Hematopoietic multipotent progenitor cell treated with erythropoietin and hydrocortisone succinate and interleukin-3 and kit ligand, for 17 days (in vitro differentiated cells): ENCODE results near the gene HDAC1.
A peak's percentile ranks its signal among the peaks of the same experiment; 100 is the strongest.
"Not testable (repeated sequence)": the region's sequence is repeated elsewhere in the genome, so short reads cannot be mapped to it uniquely, and the experiment has no call there.

Experiments
- DNase-seq: peaks from one replicate; pipeline ENCODE4 v3.0.0-alpha.2; 2015; ENCODE audit warnings: low spot score

HDAC1 gene

DNA sequence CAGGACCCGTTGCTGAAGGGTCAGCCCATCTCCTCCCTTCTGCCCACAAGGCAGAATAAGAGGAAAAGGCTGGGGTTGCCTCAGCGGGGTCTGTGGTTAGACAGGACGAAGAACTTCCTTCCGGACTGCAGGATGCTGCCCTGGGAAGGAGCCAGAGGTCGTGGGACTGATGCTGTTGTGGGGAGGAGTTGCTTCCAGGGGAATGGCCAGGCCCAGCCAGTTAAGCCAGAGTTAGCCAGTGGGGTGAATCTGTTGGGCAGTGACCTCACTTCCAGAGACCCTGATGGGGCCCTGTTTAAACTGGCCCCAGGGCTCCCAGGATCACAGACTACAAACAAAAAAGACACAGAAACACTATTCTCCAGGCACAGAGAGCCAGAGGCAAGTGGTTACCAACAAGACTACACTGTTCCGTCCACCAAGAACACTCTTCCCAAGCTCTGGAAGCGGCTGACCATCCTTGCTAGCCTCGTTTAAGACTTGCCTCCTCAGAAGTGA lies 57.4 kb downstream of the HDAC1 start:
- no peak for DNase-seq

DNA sequence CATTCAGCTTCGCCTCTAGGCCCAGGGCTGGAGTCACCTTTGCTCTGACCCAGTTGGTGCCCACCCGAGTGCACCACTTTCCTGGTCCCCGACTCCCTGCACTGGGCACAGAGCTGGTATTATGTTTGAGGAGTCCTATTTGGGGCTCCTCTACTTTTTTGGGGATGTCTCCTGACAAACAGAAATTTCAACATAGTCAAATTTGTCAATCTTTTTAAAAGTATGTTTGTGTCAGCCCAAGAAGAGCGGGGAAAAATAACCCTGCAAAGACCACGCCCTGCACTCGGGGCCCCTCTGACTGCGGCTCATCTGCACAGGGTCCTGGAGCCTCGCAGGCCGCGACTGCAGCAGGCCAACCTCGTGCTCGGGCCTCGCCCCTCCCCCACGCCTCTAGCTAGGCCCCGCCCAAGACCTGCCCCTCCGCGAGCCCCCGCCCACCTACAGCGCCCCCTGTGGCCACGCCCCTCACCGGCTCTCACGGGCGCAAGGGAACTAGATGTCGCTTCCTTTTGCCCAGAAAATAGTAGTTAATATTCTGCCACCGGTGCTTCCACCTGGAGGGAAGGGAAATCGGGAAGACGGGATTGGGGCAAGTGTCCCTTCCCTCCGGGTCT lies 59.0 kb downstream of the HDAC1 start:
- peak; percentile 80 for DNase-seq

DNA sequence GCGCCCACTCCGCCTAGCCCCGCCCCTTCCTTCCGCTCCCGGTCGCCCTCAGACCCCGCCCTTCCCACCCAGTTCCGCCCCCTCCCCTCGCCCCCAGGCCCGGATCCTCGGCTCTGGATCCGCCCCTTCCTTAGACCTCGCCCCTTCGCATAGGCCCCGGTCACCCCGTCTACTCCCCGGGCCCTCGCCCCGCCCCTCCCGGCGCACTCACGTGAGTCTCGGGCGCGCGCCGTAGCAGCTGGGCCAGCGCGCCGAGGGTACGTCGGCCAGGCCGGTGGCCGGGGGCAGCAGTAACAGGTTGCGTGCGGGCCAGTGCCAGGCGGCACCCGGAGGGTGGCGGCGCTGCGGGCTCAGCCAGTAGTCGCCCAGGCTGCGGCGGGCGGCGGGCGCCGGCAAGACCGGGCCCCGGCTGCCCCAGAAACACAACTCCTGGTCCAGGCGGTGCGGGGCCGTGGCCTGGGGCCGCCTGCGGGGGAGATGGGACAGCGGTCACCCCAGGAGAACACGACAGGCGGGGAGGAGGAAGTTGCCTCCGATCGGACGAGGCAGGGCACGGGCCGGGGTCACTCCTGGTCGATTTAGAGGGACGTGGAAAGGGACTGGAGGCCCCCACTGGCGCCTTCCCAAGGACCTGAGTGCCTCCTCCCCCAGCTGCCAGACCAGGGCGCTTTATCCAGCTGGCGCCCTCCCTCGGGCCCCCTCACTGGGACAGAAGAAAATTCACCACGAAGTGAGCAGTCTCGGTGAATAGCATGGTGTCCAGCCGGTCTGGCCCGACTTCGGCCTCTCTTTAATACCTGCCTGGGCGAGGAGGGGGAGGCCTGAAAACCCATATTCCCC lies 59.7 kb downstream of the HDAC1 start:
- DNase-seq: peak; percentile 83

DNA sequence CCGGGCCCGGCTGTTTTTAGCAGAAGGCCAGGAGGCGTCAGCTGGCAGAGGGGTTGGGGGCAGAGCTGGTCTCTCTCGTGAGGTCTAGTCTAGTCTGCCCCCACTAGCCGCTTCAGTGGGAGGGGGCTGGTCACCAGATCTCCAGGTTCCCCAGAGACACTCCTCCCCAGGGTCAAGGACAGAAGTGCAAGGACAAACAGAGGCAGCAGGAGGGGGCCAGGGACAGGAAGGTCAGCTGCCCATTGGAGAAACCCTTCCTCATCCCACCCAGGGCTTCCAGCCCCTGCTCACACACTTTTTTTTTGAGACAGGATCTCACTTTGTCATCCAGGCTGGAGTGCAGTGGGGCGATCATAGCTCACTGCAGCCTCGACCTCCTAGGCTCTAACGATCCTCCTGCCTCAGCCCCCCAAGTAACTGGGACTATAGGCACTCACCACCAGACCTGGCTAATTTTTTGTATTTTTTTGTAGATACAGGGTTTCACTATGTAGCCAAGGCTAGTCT lies 60.4 kb downstream of the HDAC1 start:
- DNase-seq: no peak

DNA sequence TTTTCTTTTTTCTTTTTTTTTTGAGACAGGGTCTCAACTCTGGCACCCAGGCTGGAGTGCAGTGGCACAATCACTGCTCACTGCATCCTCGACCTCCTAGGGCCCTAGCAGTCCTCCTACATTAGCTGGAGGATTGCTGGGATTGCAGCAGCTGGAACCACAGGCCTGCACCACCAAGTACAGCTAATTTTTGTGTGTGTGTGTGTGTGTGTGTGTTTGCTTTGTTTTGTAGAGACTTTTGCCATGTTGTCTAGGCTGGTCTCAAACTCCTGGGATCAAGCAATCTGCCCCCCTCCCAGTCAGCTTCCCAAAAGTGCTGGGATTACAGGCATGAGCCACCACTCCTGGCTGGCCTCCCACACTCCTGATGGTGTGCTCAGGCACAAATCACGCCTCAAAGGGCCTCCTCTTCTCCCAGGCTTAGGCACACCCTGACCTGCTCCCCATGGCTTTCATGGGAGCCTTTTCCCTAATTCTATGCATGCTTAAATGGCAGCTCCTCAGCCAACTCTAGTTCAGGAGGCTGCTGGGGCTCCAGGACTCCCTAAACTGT lies 61.0 kb downstream of the HDAC1 start:
- no peak for DNase-seq

DNA sequence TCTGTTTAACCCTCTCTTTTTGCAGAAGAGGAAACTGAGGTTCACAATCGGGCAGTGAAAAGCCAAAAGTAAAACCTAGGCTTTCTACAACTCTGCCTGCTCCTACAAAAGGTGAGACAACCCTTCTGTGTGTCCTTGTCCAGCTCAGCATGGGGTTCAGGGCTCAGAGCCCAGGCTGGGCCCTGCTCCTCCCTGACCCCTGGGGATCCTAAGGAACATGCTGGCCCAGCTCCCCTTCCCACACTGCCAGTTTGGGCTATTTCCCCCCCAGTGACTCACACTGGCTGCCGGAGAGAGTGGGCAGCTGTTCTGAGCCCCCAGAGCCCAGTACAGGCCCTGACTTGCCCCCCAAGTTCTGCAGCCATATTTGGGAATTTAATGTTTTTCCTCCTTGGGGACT lies 61.5 kb downstream of the HDAC1 start:
- DNase-seq: no peak

DNA sequence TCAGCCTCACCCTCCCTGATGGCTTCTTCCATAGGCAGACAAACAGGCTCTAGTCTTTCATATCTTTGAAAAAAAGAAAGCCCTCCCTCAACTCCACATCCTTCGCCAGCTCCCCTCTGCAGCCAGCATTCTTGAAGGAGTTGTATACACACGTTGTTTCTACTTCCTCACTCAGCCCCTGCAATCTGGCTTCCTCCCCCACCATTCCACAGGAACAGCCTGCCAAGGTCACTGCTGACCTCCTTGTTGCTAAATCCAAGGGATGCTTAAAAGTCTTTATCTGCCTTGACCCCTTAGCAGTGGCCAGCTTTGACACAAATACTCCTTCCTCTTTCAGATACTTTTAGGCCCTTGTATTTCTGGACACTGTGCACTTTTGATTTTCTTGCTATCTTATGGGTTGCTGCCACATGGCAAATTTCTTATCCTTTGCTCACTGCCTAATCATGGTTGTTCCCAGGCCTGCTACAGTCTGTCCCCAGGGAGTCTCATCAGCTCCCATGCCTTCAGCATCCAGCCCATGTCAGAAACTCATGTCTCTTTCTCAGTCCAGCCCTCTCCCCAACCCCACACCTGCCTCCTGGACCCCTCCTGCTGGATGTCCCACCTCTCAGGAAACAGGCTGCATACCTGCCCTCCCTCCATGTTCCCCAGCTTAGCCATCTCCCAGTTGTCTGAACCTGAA lies 62.1 kb downstream of the HDAC1 start:
- no peak for DNase-seq

DNA sequence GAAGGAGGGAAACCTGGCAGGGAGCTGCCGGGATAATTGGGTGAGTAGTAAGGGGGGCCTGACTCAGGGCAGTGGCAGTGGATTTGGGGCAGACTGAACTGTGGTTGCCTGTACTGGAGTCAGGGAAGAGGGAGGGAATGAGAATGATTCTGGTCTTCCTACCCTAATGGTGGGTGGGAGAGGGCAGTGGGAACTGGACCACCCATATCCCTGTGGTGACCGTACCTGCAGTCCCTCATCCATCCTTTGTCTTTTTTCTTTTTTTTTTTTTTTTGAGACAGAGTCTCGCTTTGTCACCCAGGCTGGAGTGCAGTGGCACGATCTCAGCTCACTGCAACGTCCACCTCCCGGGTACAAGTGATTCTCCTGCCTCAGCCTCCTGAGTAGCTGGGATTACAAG lies 63.9 kb downstream of the HDAC1 start:
- not testable (repeated sequence) for DNase-seq

DNA sequence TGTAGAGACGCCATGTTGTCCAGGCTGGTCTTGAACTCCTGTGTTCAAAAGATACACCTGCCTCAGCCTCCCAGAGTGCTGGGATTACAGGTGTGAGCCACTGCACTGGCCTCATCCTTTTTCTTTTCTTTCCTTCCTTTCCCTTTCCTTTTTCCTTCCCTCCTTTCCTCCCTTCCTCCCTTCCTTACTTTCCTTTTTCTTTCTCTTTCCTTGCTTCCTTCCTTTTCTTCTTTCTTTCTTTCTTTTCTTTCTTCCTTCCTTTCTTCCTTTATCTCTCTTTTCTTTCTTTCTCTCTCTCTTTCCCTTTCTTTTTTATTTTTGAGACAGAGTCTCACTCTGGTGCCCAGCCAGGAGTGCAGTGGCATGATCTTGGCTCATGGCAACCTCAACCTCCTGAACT lies 64.6 kb downstream of the HDAC1 start:
- DNase-seq: no peak

DNA sequence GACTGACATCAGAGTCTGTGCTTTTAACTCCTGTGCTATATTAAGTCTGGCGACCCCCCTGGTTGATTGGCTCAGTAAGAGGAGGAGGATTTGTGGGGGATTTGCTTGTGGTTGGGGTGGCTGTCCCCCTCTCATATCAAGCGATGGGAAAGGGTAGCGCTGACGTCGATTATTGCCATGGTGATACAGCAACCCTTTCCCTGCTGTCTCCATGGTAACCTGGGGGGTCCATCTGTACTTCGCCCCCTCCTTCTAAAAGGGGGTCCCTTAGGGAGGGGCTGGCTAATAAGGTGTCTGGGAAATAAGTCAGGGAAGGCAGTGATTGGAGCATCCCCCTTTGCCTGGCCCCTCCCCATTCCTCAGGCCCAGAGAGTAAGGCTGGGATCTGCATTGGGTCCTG lies 65.7 kb downstream of the HDAC1 start:
- DNase-seq: no peak

DNA sequence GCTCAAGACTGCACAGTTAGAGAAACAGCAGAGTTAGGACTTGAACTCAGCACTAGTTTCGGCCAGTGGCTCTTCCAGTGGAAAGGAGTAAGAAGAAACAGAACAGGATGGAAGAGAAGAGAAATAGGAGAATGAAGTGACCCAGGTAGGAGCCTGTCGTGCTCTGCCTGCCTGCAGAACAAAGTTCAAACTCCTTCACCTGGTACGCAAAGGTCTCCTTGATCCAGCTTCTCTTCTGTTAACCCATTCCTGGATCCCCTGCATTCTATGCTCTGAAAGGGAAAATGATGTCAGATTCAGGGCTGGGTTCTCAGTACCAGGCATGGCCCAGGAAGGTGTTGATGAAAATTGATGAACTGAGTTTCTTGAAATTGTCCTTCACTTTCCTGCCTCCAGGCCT lies 66.6 kb downstream of the HDAC1 start:
- DNase-seq: no peak

DNA sequence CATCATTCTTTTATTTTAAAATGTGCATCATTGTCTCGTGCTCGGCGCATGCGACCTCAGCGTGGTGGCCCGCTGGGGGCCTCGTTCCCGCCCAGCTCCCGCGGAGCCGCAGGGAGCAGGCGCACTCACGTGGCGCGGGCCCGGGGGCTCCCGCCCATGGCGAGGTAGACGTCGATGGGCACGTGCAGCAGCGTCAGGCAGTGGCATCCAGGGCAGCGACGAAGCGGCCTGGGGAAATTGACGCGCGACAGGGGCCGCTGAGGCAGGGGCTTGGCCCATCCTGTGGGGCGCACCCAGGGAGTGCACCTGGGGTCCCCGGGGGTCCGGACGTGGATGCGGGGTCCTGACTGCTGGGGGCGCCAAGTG lies 69.4 kb downstream of the HDAC1 start:
- DNase-seq: no peak

DNA sequence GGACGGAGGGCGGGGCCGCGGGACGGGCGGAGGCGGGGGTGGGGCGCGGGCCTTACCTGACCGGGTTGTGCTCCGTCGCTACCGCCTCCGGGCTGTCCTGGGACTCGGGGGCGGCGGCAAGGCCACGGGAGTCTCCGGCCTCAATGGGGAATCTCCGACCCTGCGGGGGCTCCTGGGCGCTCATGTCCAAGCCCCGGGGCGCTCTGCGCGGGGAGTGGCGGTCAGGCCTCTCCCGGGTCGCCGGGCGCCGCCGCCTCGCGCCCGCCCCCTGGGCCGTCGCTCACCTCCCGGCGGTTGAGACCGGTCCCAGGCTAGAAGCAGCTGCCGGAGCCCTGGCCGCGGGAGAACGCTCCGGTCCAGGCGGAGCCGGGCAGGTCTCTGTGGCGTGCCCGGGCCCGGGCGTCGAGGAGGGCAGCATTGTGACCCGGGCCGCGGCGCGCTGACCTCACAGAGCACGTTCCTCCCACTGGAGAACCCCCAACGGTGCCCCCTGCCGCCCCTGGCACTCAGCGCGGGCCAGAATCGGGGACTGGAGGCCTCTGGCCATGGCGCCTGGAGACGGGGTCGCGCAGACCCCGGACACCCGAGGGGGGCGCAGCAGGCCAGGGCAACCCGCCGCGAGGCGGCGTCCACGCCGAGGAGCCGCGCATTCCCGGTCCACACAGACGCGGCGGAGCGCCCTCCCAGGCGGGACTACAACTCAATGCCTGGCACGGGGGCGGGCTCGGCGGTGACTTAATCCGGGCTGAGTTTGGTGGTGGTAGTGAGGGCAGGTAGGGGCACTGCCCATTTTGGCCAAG lies 70.0 kb downstream of the HDAC1 start:
- DNase-seq: no peak

DNA sequence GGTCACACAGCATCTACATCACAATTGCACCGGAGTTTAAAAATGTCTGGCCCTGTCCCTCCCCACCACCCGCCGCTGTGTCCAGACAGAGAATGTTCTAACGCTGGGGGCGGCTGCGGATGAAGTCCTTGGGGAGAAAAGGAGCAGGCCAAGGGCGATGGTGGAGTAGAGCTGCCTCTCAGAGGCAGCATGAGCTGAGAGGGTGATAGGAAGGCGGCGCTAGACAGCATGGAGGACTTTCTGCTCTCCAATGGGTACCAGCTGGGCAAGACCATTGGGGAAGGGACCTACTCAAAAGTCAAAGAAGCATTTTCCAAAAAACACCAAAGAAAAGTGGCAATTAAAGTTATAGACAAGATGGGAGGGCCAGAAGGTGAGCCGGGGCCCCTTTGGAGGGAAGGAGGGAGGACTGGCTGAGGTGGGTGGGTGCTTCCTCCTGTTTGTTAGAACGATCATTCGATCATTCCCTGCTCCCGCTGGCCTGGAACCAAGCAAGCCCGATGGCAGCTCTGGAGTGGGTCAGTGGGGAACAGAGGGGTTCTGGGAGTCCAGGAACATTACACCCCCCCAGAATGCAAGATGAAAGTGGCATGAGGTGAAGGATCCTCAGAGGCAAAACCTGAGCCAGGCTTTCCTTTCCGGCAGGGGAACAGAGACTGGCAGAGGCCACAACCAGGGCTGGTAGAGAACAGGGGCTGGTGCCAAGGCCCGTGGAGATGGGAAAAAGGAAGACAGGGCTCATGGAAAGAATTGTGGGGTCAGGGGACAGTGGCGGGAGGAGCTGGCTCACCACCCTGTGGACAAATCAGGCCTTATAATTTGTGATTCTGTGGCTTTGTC lies 70.8 kb downstream of the HDAC1 start, which contains the start of the genes FAM229A and TSSK3:
Gene FAM229A (minus strand): TSS at position 12 of the 840 bp plus-strand sequence. CDS start 394 bp downstream, outside the sequence.
Gene TSSK3 (plus strand): TSS at position 66 of the 840 bp plus-strand sequence. CDS start 163 bp downstream, at position 229.
- no peak for DNase-seq

DNA sequence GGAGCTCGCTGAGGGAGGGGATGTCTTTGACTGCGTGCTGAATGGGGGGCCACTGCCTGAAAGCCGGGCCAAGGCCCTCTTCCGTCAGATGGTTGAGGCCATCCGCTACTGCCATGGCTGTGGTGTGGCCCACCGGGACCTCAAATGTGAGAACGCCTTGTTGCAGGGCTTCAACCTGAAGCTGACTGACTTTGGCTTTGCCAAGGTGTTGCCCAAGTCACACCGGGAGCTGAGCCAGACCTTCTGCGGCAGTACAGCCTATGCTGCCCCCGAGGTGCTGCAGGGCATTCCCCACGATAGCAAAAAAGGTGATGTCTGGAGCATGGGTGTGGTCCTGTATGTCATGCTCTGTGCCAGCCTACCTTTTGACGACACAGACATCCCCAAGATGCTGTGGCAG lies 71.8 kb downstream of the HDAC1 start:
- no peak for DNase-seq

DNA sequence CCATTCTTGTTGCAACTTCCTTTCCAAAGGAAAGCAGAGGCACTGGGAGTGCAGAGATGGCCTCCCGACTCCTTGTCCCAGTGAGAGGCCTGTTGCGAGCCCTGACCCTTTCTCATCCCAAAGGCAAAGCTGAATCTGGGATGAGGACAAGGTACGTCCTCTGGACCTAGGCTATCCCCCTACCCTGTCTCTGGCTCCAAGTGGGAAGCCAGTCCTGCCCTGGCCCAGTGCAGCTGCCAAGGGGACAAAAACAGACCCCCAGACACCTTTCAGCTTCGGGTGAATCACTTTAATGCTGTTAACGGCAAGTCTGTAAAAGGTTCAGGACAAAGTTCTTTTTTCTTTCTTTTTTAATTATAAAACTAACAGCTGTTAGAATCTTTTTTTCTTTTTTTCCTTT lies 73.0 kb downstream of the HDAC1 start:
- no peak for DNase-seq

DNA sequence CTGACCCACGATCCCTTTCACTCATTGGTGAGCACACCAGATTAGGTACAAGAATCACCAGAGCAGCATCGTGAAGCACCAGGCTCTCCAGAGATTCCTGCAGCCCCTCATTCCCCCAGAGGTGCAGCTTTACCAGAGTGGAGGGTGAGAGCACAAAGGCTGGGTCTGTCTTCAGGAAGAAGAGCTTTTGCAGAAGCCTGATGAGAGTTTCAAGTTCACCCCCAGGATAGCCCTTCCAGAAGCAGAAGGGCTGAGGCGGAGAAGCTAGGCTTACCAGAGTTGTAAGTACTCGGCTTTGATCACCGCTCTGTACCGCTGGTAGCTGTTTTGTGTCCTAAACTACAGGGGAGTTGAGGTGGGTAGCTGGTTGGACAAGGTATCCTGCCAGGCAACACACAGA lies 73.6 kb downstream of the HDAC1 start:
- no peak for DNase-seq

DNA sequence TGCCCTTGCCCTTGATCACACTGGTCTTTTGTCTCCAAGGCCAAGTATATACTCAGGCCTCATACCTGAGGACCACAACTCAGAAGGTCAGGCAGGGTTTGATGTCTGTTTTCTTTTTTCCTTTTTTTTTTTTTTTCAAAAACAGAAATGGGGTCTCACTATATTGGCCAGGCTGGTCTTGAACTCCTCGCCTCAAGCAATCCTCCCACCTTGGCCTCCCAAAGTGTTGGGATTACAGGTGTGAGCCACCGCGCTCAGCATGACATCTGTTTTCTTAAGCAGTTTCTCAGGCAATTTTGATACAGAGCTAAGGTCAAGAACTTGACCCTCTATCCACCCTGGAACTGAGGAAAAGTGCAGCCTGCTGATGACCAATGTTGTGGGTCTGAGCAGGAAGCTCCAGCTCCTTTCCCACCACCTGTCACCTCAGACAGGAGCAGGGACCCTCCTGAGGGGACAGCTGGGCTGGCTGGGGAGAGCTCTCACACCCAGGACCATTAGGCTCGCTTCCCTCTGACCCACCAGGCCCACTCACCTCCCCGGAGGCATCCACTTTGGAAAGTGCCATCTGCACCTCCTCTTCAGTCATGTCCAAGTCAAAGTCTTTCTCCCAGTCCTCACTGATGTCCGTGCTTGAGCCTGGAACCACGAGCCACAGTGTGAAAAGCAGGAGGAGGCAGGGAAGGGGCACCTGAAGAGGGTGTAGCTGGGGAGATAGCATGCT lies 76.2 kb downstream of the HDAC1 start:
- no peak for DNase-seq

DNA sequence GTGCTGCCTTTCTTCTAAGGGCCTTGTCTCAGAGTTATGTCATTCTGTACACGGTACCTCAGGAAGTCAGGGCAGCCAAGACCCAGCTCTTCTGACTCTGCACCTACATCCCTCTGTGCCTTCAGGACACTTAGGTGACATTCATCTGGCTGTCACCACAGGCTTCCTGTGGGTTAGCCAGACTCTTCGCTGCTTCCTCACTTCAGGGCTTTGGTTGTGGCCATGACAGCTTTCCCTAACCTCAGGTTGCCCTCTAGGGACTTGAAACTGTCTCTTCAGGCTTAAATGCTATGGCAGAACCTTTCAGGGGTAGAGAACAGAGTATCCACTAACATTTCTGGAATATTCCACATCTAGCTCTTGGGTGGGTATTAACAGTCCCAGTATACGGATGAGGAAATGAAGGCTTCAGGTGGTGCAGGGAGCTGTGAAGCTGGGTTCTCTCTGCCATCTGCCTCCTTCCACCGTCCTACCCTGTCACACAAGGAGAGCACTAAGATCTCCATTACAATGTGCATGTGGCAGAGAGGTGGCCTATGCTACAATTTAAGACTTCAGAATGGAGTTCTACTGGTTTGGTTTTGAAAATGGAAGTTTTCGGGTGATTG lies 80.4 kb downstream of the HDAC1 start:
- DNase-seq: no peak
